WTC11 (cell line): ENCODE measurements around the gene KIAA2012. TPM values are rescaled to one million over a fixed set of nuclear protein-coding genes. Genes with fewer than 3 reads are reported as not detected.

Source experiments
- ATAC-seq: fragments of 200-7000 bp; cut with Tn5 transposase; 2 replicates; pipeline ENCODE4 v1.10.0; 2021; ENCODE audit warnings: mild to moderate bottlenecking, moderate library complexity
- CTCF ChIA-PET: fragments of 300-600 bp; sonication (Branson Sonifier 250); formaldehyde crosslinking; loops from one replicate; lab custom pipeline; 2021; ENCODE audit warnings: antibody characterized with exemption; lab: Charles Lee
- POLR2A ChIA-PET: fragments of 350-600 bp; sonication (Branson Sonifier 250); formaldehyde crosslinking; loops from one replicate; lab custom pipeline; 2021; ENCODE audit warnings: antibody characterized with exemption; lab: Charles Lee
- DNase-seq: peaks from one replicate; pipeline ENCODE4 v3.0.0; 2021; ENCODE audit warnings: low spot score
- H3K27ac Mint-ChIP-seq: 2 replicates; pipeline ENCODE4 v1.8.0; 2021; ENCODE audit warnings: mixed read lengths
- H3K27me3 Mint-ChIP-seq: 2 replicates; pipeline ENCODE4 v1.8.0; 2021; ENCODE audit warnings: low read depth, mild to moderate bottlenecking, moderate library complexity, mixed read lengths
- H3K36me3 Mint-ChIP-seq: 2 replicates; pipeline ENCODE4 v1.8.0; 2021; ENCODE audit warnings: mixed read lengths
- H3K4me1 Mint-ChIP-seq: 2 replicates; pipeline ENCODE4 v1.8.0; 2022; ENCODE audit warnings: mixed read lengths
- H3K4me3 Mint-ChIP-seq: 2 replicates; pipeline ENCODE4 v1.8.0; 2021; ENCODE audit warnings: mild to moderate bottlenecking, moderate library complexity, mixed read lengths
- H3K9me3 Mint-ChIP-seq: 2 replicates; pipeline ENCODE4 v1.8.0; 2021; ENCODE audit warnings: mixed read lengths
- ELF4 ChIP-seq: sonication (generic); formaldehyde crosslinking; IDR thresholded peaks from 2 replicates; pipeline ENCODE4 v1.8.1; 2022; ENCODE audit warnings: low read depth, mild to moderate bottlenecking, moderate library complexity, missing genetic modification reagents
- EMX1 ChIP-seq: fragments of 250-450 bp; sonication (Bioruptor Pico); IDR thresholded peaks from 2 replicates; pipeline ENCODE4 v1.8.0; 2021; ENCODE audit warnings: mild to moderate bottlenecking
- GRHL2 ChIP-seq: fragments of 250-450 bp; sonication (Bioruptor Pico); IDR thresholded peaks from 2 replicates; pipeline ENCODE4 v1.8.0; 2022; ENCODE audit warnings: mild to moderate bottlenecking, moderate library complexity; ENCODE audit not compliant: insufficient replicate concordance, severe bottlenecking
- GTF2I ChIP-seq: fragments of 250-450 bp; sonication (Bioruptor Pico); conservative IDR thresholded peaks from 2 replicates; pipeline ENCODE4 v1.4.0; 2021; ENCODE audit warnings: mild to moderate bottlenecking
- HMGA2 ChIP-seq: fragments of 250-450 bp; sonication (Bioruptor Pico); IDR thresholded peaks from 2 replicates; pipeline ENCODE4 v1.4.0; 2021; ENCODE audit warnings: mild to moderate bottlenecking, moderate library complexity
- JUN ChIP-seq: sonication (generic); formaldehyde crosslinking; IDR thresholded peaks from 2 replicates; pipeline ENCODE4 v1.8.0; 2023; ENCODE audit warnings: mild to moderate bottlenecking, missing genetic modification reagents
- KAT7 ChIP-seq: sonication (generic); formaldehyde crosslinking; IDR thresholded peaks from 2 replicates; pipeline ENCODE4 v1.8.1; 2023; ENCODE audit warnings: missing genetic modification reagents, mild to moderate bottlenecking, borderline replicate concordance
- NFE2L1 ChIP-seq: sonication (generic); formaldehyde crosslinking; IDR thresholded peaks from 2 replicates; pipeline ENCODE4 v1.8.1; 2023; ENCODE audit warnings: missing genetic modification reagents
- NFYB ChIP-seq: sonication (generic); formaldehyde crosslinking; conservative IDR thresholded peaks from 2 replicates; pipeline ENCODE4 v1.8.0; 2022; ENCODE audit warnings: low read depth, missing genetic modification reagents
- NR2C2 ChIP-seq: sonication (generic); formaldehyde crosslinking; IDR thresholded peaks from 2 replicates; pipeline ENCODE4 v1.8.0; 2022; ENCODE audit warnings: mild to moderate bottlenecking, missing genetic modification reagents
- OVOL2 ChIP-seq: fragments of 250-450 bp; sonication (Bioruptor Pico); IDR thresholded peaks from 2 replicates; pipeline ENCODE4 v1.9.0; 2021; ENCODE audit warnings: mild to moderate bottlenecking, borderline replicate concordance
- RELA ChIP-seq: sonication (generic); formaldehyde crosslinking; IDR thresholded peaks from 2 replicates; pipeline ENCODE4 v1.8.1; 2022; ENCODE audit warnings: missing genetic modification reagents, mild to moderate bottlenecking, borderline replicate concordance
- SP1 ChIP-seq: sonication (generic); formaldehyde crosslinking; conservative IDR thresholded peaks from 2 replicates; pipeline ENCODE4 v1.8.1; 2022; ENCODE audit warnings: missing genetic modification reagents
- ZNF263 ChIP-seq: sonication (generic); formaldehyde crosslinking; IDR thresholded peaks from 2 replicates; pipeline ENCODE4 v1.8.1; 2022; ENCODE audit warnings: low read depth, mild to moderate bottlenecking, moderate library complexity, missing genetic modification reagents
- ZNF396 ChIP-seq: fragments of 250-450 bp; sonication (Bioruptor Pico); IDR thresholded peaks from 2 replicates; pipeline ENCODE4 v1.8.0; 2021; ENCODE audit warnings: mild to moderate bottlenecking, moderate library complexity, borderline replicate concordance
- ZNF423 ChIP-seq: fragments of 250-450 bp; sonication (Bioruptor Pico); IDR thresholded peaks from 2 replicates; pipeline ENCODE4 v2.1.2; 2022; ENCODE audit warnings: mild to moderate bottlenecking, moderate library complexity
- total RNA-seq: library from RNA; stranded (reverse); gene quantifications from 3 replicates; pipeline ENCODE4 v1.2.3, GENCODE V29; 2021
- TF ChIP-seq, protein P1 (sequence below): sonication (generic); formaldehyde crosslinking; IDR thresholded peaks from 2 replicates; pipeline ENCODE4 v1.8.1; 2022; ENCODE audit warnings: low read depth, mild to moderate bottlenecking, moderate library complexity, missing genetic modification reagents, borderline replicate concordance
- TF ChIP-seq, protein P2 (sequence below): sonication (generic); formaldehyde crosslinking; IDR thresholded peaks from 2 replicates; pipeline ENCODE4 v1.8.1; 2023; ENCODE audit warnings: mild to moderate bottlenecking, missing genetic modification reagents
- TF ChIP-seq, protein P3 (sequence below): fragments of 250-450 bp; sonication (Bioruptor Pico); IDR thresholded peaks from 2 replicates; pipeline ENCODE4 v1.9.0; 2021; ENCODE audit warnings: moderate library complexity, mild to moderate bottlenecking, inconsistent platforms, borderline replicate concordance
- TF ChIP-seq, protein P4 (sequence below): sonication (generic); formaldehyde crosslinking; IDR thresholded peaks from 2 replicates; pipeline ENCODE4 v1.8.1; 2023; ENCODE audit warnings: mild to moderate bottlenecking, missing genetic modification reagents, moderate library complexity
- TF ChIP-seq, protein P5 (sequence below): sonication (generic); formaldehyde crosslinking; IDR thresholded peaks from 2 replicates; pipeline ENCODE4 v1.8.0; 2023; ENCODE audit warnings: missing genetic modification reagents
- TF ChIP-seq, protein P6 (sequence below): fragments of 250-450 bp; sonication (Bioruptor Pico); IDR thresholded peaks from 2 replicates; pipeline ENCODE4 v1.9.0; 2021; ENCODE audit warnings: mild to moderate bottlenecking, borderline replicate concordance
- TF ChIP-seq, protein P7 (sequence below): sonication (generic); formaldehyde crosslinking; IDR thresholded peaks from 2 replicates; pipeline ENCODE4 v1.8.1; 2023; ENCODE audit warnings: mild to moderate bottlenecking, moderate library complexity, missing genetic modification reagents
- TF ChIP-seq, protein P8 (sequence below): sonication (generic); formaldehyde crosslinking; IDR thresholded peaks from 2 replicates; pipeline ENCODE4 v1.8.0; 2022; ENCODE audit warnings: mild to moderate bottlenecking, missing genetic modification reagents

Gene KIAA2012
- total RNA-seq, 1 experiment from 2014 or later = not detected

DNA sequence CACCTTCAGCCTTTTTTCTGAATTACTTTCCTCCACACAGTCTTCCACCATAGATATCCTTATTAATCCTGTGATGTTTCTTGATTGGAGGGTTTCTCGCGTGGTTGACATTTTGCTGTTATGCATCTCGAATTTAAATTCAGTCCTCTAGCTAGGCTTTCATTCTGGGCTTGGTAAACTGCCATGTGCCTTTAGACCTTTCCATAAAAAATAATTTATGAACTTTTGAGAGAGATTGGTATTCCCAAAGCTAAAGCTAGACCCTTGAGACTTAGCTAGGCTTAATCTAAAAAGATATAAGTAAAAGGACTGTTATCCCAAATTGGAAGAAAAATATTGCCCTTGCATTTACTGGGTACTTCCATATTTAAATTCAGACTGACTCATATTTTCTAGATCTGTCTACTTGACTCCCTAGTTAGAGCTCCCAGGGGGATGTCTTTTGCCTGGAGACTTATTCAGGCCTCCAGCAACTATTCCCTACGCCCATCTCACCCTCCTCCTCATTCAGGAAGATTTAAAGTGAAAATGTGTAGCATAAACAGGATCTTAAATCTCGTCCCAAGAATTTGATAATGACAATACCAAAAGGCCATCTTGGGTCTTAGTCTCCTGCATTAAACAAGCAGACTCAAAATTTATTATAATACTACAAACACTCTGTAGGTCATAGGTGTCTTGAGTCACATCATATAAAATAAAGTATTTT lies 60.3 kb downstream of the KIAA2012 start:
- DNase-seq (no peak), ATAC-seq (no peak)
- Mint-ChIP-seq H3K4me1 (no peaks in the 10 kb centered on the region), H3K27me3 (no peaks in the 10 kb centered on the region), H3K9me3 (no peaks in the 10 kb centered on the region), H3K4me3 (no peak overlapping the region), H3K36me3 (no peaks in the 10 kb centered on the region), H3K27ac (no peak overlapping the region)
- TF ChIP-seq ELF4 (CRISPR knock-in tag) (no peak), ZNF423 (CRISPR knock-in tag) (no peak), EMX1 (CRISPR knock-in tag) (no peak), RELA (no peak)
- TF ChIP-seq, protein P1, sequence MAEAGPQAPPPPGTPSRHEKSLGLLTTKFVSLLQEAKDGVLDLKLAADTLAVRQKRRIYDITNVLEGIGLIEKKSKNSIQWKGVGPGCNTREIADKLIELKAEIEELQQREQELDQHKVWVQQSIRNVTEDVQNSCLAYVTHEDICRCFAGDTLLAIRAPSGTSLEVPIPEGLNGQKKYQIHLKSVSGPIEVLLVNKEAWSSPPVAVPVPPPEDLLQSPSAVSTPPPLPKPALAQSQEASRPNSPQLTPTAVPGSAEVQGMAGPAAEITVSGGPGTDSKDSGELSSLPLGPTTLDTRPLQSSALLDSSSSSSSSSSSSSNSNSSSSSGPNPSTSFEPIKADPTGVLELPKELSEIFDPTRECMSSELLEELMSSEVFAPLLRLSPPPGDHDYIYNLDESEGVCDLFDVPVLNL = no peak
- TF ChIP-seq, protein P2, sequence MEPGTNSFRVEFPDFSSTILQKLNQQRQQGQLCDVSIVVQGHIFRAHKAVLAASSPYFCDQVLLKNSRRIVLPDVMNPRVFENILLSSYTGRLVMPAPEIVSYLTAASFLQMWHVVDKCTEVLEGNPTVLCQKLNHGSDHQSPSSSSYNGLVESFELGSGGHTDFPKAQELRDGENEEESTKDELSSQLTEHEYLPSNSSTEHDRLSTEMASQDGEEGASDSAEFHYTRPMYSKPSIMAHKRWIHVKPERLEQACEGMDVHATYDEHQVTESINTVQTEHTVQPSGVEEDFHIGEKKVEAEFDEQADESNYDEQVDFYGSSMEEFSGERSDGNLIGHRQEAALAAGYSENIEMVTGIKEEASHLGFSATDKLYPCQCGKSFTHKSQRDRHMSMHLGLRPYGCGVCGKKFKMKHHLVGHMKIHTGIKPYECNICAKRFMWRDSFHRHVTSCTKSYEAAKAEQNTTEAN (CRISPR knock-in tag) = no peak
- TF ChIP-seq, protein P3, sequence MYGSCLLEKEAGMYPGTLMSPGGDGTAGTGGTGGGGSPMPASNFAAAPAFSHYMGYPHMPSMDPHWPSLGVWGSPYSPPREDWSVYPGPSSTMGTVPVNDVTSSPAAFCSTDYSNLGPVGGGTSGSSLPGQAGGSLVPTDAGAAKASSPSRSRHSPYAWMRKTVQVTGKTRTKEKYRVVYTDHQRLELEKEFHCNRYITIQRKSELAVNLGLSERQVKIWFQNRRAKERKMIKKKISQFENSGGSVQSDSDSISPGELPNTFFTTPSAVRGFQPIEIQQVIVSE = no peak
- TF ChIP-seq, protein P4, sequence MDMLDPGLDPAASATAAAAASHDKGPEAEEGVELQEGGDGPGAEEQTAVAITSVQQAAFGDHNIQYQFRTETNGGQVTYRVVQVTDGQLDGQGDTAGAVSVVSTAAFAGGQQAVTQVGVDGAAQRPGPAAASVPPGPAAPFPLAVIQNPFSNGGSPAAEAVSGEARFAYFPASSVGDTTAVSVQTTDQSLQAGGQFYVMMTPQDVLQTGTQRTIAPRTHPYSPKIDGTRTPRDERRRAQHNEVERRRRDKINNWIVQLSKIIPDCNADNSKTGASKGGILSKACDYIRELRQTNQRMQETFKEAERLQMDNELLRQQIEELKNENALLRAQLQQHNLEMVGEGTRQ (CRISPR knock-in tag) = no peak
- TF ChIP-seq, protein P5, sequence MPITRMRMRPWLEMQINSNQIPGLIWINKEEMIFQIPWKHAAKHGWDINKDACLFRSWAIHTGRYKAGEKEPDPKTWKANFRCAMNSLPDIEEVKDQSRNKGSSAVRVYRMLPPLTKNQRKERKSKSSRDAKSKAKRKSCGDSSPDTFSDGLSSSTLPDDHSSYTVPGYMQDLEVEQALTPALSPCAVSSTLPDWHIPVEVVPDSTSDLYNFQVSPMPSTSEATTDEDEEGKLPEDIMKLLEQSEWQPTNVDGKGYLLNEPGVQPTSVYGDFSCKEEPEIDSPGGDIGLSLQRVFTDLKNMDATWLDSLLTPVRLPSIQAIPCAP (CRISPR knock-in tag) = no peak
- POLR2A ChIA-PET = no interaction called here
- CTCF ChIA-PET = no interaction called here

DNA sequence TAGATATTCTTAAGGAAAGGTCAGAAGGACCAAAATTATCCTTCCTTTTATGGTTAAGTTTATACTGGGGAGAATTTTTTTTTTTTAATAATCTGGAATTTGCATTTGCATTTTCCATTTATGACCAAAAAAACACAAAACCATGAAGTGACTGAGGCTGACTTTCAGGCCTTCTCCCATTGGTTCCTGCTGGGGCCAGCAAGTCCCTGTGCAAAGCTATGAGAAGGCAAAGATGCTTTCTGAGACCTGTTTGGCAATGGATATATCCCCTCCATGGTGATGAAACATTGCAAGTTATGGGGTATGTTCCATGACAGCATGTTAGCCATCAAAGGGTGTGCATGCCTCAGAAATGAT lies 60.8 kb downstream of the KIAA2012 start:
- Mint-ChIP-seq H3K36me3 (no peaks in the 10 kb centered on the region), H3K4me3 (no peak overlapping the region), H3K27ac (no peak overlapping the region), H3K27me3 (no peaks in the 10 kb centered on the region), H3K4me1 (no peaks in the 10 kb centered on the region), H3K9me3 (no peaks in the 10 kb centered on the region)
- ATAC-seq (no peak), DNase-seq (no peak)
- CTCF ChIA-PET = no interaction called here
- POLR2A ChIA-PET = no interaction called here
- TF ChIP-seq, protein P6, sequence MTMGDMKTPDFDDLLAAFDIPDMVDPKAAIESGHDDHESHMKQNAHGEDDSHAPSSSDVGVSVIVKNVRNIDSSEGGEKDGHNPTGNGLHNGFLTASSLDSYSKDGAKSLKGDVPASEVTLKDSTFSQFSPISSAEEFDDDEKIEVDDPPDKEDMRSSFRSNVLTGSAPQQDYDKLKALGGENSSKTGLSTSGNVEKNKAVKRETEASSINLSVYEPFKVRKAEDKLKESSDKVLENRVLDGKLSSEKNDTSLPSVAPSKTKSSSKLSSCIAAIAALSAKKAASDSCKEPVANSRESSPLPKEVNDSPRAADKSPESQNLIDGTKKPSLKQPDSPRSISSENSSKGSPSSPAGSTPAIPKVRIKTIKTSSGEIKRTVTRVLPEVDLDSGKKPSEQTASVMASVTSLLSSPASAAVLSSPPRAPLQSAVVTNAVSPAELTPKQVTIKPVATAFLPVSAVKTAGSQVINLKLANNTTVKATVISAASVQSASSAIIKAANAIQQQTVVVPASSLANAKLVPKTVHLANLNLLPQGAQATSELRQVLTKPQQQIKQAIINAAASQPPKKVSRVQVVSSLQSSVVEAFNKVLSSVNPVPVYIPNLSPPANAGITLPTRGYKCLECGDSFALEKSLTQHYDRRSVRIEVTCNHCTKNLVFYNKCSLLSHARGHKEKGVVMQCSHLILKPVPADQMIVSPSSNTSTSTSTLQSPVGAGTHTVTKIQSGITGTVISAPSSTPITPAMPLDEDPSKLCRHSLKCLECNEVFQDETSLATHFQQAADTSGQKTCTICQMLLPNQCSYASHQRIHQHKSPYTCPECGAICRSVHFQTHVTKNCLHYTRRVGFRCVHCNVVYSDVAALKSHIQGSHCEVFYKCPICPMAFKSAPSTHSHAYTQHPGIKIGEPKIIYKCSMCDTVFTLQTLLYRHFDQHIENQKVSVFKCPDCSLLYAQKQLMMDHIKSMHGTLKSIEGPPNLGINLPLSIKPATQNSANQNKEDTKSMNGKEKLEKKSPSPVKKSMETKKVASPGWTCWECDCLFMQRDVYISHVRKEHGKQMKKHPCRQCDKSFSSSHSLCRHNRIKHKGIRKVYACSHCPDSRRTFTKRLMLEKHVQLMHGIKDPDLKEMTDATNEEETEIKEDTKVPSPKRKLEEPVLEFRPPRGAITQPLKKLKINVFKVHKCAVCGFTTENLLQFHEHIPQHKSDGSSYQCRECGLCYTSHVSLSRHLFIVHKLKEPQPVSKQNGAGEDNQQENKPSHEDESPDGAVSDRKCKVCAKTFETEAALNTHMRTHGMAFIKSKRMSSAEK (CRISPR knock-in tag) = no peak
- TF ChIP-seq NR2C2 (CRISPR knock-in tag) = no peak
- TF ChIP-seq HMGA2 (CRISPR knock-in tag) = no peak
- TF ChIP-seq JUN = no peak
- no peak for TF ChIP-seq OVOL2 (CRISPR knock-in tag)
- TF ChIP-seq ZNF263 (CRISPR knock-in tag) = no peak
- no peak for TF ChIP-seq GTF2I
- TF ChIP-seq, protein P7, sequence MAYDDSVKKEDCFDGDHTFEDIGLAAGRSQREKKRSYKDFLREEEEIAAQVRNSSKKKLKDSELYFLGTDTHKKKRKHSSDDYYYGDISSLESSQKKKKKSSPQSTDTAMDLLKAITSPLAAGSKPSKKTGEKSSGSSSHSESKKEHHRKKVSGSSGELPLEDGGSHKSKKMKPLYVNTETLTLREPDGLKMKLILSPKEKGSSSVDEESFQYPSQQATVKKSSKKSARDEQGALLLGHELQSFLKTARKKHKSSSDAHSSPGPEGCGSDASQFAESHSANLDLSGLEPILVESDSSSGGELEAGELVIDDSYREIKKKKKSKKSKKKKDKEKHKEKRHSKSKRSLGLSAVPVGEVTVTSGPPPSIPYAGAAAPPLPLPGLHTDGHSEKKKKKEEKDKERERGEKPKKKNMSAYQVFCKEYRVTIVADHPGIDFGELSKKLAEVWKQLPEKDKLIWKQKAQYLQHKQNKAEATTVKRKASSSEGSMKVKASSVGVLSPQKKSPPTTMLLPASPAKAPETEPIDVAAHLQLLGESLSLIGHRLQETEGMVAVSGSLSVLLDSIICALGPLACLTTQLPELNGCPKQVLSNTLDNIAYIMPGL (CRISPR knock-in tag) = no peak
- no peak for TF ChIP-seq NFE2L1 (CRISPR knock-in tag)
- TF ChIP-seq, protein P8, sequence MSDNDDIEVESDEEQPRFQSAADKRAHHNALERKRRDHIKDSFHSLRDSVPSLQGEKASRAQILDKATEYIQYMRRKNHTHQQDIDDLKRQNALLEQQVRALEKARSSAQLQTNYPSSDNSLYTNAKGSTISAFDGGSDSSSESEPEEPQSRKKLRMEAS (CRISPR knock-in tag) = no peak
- TF ChIP-seq GRHL2 (CRISPR knock-in tag) = no peak
- no peak for TF ChIP-seq KAT7 (CRISPR knock-in tag)
- no peak for TF ChIP-seq NFYB (CRISPR knock-in tag)
- no peak for TF ChIP-seq SP1
- no peak for TF ChIP-seq ZNF396 (CRISPR knock-in tag)
- TF ChIP-seq, protein P3 = no peak
